CD4-positive, alpha-beta T cell treated with Interferon gamma for 1 hour (primary cell): Measurements from ENCODE around the gene ERICH3.

Experiments used
- DNase-seq: peaks from one replicate; pipeline ENCODE4 v3.0.0-alpha.2; 2020

ERICH3 gene

GRCh38 chr1:74673351-74674111 is at the start of gene ERICH3:
Gene ERICH3, minus strand, starts transcription at chr1:74673792. Its CDS starts 273 bp downstream, at chr1:74673519.
- no peak for DNase-seq

- DNase-seq = no peak
Observed at GRCh38 chr1:74717626-74718025, 44.0 kb upstream of the ERICH3 start.

DNA sequence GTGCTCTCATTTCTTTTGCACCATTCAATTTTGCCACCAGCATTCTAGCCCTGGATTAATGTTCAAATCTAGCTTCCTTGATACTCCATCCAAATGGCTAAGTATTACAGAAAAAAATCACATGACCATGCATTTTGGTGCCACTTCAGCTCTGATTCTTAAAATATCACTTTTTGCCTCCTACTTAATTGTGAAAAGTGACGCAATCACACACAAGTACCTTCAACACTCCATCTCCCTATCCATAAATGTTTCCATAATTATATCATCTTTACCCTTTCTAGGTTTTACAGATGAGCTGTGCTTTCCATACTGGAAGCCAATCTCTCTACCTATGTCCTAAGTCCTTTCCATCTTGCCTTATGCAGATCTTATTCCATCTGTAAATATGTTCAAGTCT is 43.2 kb upstream of the ERICH3 start:
- DNase-seq = no peak

- no peak for DNase-seq
Observed at GRCh38 chr1:74715806-74716205, 42.2 kb upstream of the ERICH3 start.

DNA sequence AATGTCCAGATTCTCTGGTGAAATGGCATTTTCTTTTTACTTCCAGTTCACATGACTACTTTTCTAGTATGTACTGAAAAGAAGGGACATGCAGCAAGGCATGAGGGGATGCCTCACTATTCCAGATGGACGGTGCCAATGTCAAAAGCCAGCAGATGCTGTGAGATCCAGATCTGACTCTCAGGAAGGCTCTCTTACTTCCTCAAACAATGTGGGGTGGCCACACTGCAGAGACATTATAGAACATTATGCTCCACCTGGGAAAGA is 41.6 kb upstream of the ERICH3 start:
- no peak for DNase-seq

DNA sequence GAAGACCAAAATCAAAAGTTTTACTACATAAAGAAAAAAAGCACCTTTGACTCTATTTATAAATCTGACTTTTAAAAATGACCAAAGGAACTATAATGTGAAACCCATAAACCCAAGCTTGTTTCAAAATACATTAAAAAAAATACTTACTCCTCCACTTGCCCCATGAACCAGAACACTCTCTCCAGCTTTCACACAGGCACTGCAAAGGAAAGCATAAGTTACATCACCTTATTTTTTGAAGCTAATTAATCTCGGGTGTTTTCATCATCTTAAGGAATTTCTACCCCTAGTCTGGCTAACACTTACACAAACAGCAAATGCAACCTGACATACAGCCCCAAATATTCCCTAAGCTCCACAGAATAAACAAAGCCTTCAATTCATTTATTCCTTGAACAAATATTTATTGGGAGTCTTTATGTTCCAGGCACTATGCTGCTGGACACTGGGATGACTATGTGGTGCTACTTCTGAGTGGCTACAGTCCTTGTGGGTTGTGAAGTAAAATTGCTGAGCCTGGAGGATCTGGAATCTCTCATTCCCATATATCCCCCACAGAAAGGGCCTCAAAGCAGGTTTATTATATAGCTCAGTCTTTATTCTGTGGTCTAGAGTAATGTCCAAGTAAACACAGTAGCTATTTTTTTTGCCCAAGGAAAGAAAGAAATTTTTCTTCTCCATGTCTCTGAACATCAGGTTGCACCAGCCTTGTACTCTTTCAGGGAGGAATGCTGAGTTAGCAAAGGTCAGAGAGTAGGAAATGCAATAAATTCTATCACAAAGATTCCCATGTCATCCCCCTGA is 41.0 kb upstream of the ERICH3 start:
- no peak for DNase-seq

GRCh38 chr1:74713849-74714248 is 40.3 kb upstream of the ERICH3 start:
- DNase-seq = no peak

DNA sequence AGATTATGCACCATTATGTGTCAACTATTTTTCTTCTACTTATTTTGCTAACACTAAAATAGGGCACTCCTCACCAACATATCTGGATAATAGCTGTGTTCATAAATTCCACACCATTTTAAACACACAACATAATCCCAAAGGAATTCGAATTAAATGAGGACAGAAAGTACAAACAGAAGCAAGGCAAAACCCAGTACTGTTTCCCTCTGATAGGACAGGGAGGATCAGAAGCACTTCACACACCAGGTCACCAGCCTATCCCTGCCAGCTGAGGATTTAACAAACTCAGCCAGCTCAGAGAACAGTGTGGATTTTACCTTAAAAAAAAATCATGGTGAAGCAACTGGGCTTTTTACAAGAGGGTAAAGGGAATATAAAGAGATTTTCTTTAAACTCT is 39.3 kb upstream of the ERICH3 start:
- DNase-seq = no peak

DNA sequence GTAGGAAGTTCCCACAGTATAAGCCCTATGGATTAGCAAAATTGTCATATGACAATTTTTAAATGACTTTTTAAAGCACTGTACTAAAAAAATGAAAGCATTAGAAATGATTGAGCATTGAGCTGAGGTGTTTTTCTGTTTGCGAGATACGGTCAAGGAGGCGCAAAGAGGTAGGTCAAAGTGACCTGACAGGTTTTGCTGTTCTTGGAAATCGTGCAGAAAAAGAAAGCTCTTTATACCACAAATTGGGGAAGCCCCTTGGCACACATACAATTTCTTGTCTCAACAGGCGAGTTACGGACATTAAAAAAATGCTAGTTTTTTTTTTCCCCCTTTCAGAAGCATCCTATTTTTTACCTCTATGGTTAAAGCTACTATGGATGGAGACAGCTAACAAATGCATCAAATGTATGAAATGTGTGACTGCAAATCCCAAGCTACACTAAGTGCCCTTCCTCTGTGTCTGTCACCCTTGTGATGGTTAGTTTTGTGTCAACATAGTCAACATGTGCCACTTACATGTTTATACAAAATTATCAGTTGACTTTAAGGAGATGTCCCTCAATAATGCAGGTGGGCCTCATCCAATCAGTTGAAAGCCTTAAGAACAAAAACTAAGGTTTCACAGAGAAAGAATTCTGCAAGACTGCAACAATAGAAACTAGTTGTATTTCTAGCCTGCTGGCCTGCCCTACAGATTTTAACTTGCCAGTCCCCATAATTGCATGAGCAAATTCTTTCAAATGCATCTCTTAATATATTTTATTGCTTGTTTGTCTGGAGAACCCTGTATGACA is 30.0 kb upstream of the ERICH3 start:
- no peak for DNase-seq

DNA sequence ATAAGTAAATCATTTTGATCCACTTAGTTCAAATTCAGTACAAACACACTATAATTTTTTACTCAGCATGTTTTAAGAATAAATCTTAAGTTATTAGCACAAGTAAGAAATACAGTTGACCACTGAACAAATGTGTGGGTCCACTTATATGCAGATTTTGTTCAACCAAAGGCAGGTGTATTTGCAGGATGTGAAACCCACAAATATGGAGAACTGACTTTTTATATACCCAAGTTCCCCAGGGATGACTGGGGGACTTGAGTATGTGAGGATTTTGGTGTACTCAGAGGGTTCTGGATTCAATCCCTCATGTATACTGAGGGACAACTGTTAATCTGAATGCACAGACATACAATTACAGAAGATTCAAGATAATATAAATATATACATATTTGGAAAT is 25.7 kb upstream of the ERICH3 start:
- no peak for DNase-seq

DNA sequence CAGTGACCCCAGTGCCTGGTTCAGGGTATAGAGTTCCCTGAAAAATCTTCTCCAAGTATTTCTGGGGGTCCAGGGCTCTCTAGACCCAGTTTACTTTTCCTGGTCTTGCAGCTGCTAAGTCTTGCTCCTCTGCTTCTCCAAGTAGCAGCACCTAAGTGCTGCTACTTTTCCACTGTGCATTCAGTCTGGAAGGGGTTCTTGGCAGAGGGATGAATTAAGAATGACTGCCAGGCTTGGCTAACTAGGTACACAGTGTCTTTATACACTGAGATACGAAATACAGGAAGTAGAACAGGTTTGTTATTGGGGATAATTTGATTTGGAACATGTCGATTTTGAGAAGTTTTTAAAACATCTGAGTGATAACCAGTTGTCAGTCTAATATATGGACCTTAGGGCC is 24.2 kb upstream of the ERICH3 start:
- DNase-seq = no peak

DNA sequence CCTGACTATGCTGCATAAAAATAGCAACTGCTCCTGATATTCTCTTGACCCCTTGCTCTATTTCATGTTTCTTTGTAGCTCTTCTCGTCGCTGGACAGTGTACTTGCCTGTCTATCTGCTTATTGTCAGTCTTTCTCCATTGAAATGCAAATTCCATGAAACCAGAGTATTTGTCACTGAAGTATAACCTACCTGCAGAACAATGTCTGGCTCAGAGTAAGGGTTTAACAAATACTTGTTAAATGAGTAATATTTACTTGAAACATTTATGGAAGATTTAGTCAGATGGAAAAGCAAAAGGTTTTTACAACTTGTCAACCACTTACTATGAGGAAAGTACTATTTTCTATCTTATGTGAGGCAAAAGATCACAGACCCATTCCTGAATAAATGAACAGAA is 19.9 kb upstream of the ERICH3 start:
- no peak for DNase-seq

DNA sequence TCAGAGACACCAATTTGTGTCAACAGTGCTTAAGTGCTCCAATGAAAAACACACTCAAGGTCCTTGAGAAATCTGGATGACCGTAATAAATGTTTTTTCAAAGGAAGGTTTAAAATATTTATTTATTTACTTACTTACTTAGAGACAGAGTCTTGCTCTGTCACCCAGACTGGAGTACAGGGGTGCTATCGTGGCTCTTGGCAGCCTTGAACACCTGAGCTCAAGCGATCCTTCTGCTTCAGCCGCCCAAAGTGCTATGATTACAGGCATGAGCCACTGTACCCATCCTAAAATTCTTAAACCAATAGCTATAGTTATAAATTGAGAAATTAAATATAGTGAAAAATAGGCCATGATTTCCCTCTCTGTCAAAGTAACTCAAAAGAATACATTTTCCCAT is 17.3 kb upstream of the ERICH3 start:
- DNase-seq = no peak

DNA sequence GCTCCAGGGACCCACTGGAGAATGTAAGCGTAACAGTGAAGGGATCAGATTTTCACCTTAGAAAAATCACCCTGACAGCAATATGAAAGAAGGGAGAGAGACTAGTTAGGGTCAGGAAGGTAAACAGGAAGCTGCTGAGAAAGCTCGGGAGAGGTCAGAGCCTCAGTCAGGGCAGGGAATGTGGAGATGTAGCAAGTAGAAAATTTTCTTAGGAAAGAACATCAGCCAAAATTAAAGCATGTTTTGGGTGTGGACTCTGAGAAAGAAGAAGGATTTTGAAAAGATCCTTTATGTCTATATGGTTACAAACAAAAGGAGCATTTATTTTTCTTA is 16.7 kb upstream of the ERICH3 start:
- no peak for DNase-seq

DNA sequence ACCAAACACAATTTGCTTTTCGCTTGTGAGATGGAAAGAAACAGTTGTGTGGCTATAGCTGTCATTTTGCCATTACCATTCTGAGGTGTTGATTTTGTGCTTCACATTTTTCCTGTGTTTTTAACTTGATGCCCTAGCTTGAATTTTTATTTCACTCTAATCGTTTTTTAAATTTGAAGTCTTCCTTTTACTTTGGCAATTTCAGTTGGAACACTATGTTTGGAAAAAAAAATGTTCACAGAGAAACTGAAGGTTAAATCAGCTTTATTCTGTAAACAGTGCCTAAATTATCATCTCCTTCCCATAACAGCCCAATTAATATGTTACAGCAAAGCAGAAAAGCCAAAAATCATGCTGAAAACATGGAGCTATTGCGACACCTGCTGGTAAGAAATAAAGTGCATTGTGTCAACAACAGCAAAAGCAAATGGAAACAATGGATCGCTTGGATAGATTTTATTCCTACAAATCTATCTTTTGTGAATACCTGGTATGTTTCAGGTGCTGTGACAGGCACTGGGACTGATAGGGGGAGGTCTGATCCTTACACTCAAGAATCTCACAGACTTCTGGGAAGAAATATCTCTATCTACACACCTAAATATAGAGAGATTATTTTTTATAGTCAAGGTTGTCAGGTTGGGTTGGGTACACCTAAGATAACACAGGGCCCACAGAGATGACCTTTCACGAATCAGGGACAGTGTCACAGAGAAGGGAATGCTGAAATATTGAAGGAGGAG is 16.2 kb upstream of the ERICH3 start:
- DNase-seq = no peak

GRCh38 chr1:74686928-74687327 is 13.3 kb upstream of the ERICH3 start:
- no peak for DNase-seq

GRCh38 chr1:74684301-74684700 is 10.7 kb upstream of the ERICH3 start:
- no peak for DNase-seq

DNA sequence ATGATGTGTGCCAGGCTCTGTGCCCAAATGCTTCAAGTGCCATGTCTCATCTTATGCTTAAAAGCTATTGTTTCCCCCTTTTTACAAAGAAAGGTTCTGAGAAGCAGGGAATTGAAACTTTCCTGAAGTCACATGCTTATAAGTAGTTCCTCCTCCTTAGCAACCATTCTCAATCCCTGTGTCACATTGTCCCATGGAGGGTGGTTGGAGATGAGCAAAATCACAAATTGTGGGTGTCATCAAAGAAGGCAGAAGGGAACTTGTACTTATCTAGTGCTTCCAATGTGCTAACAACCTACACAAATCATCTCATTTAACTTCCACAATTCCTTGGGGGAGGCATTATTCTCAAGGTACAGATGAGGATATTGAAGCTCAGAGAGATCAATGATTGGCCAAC is 10.1 kb upstream of the ERICH3 start:
- no peak for DNase-seq

DNA sequence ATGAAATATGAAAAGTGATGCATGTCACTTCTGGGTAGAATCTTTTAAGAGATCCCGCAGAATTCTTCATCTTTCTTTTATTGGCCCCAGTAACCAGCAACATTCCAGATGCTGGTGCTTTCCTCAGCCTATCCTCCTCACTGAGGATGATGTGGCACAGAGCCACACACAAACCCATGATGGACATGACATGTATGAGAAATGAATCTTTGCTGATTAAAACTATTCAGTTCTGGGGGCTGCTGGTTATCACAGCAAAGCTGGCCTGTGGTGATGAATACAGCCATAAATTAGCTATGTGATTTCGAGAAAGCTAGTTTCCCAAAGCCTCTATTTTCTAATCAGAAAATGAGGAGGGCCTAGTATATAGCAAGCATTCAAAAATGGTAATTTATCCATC is 8.3 kb upstream of the ERICH3 start:
- no peak for DNase-seq

GRCh38 chr1:74681449-74681848 is 7.9 kb upstream of the ERICH3 start:
- no peak for DNase-seq

DNA sequence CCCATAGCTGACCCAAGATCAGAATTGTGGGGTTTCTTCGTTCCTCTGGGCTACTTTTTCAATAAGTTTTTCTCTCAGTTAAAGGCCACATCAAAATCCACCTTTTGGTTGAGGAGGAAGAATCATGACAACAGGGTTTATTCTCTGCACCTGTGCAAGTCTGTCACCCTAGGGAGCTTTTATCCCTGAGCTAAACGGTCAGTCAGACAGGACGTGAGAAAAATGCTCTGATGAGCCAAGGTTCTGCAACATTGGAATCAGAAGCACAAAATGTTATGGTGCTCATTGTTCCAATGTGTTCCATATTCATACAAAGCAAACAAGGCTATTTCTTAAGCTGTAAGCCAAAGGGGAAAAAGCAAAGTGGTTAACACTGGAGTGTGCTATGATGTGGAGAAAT is 7.4 kb upstream of the ERICH3 start:
- DNase-seq = no peak

DNA sequence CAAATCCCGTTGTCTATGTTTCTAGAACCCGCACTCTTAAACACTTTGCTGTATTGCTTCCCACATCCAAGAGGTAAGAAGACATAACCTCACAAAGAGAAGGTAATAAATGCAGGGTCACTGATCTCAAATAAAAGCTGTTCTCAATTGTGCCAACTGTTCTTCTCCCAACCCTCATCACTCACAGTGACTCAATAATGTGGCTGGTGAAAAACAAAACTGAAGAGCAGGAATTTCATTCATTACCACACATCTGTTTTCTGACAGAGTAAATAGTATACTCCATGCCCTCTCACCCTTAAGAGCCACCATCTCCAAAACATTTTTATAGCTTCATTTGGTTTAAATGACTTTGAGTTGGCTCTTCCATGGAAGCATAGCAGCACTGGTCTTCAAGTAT is 6.2 kb upstream of the ERICH3 start:
- DNase-seq = no peak

- no peak for DNase-seq
Observed at GRCh38 chr1:74677926-74678325, 4.3 kb upstream of the ERICH3 start.
